EL (cell line): Measurements from ENCODE around the gene CORT.
"Not testable (repeated sequence)": the region's sequence is repeated elsewhere in the genome, so short reads cannot be mapped to it uniquely, and the experiment has no call there.

Experiments
- DNase-seq: peaks from one replicate; pipeline ENCODE4 v3.0.0-alpha.2; 2016

The CORT gene

GRCh38 chr1:10438677-10439163 is 11.1 kb upstream of the CORT start:
- DNase-seq = no peak

- DNase-seq = no peak
These were observed 9.5 kb upstream of the CORT start for GRCh38 chr1:10440305-10440704.

GRCh38 chr1:10440794-10441193 is 9.0 kb upstream of the CORT start:
- DNase-seq = no peak

- no peak for DNase-seq
These were observed 5.6 kb upstream of the CORT start for GRCh38 chr1:10444248-10444647.

GRCh38 chr1:10444795-10445397 is 4.9 kb upstream of the CORT start:
- no peak for DNase-seq

GRCh38 chr1:10446790-10447422 is 2.9 kb upstream of the CORT start:
- no peak for DNase-seq

GRCh38 chr1:10450156-10450814 is 454 bp downstream of the CORT start:
- no peak for DNase-seq

GRCh38 chr1:10450836-10451235 is 1.0 kb downstream of the CORT start:
- DNase-seq = no peak

GRCh38 chr1:10451287-10451686 is 1.5 kb downstream of the CORT start:
- peak; percentile 79 for DNase-seq

GRCh38 chr1:10456048-10456447 is 6.2 kb downstream of the CORT start:
- DNase-seq = no peak

- no peak for DNase-seq
These were observed 6.8 kb downstream of the CORT start for GRCh38 chr1:10456661-10457060.

- DNase-seq = not testable (repeated sequence)
These were observed 7.6 kb downstream of the CORT start for GRCh38 chr1:10457462-10457861.

- DNase-seq = no peak
These were observed 8.0 kb downstream of the CORT start for GRCh38 chr1:10457875-10458274.

GRCh38 chr1:10459184-10459583 is 9.4 kb downstream of the CORT start:
- peak; percentile 78 for DNase-seq

GRCh38 chr1:10467078-10467477 is 17.2 kb downstream of the CORT start:
- DNase-seq = no peak

GRCh38 chr1:10470043-10470442 is 20.2 kb downstream of the CORT start:
- DNase-seq = no peak

GRCh38 chr1:10471411-10472219 is 21.8 kb downstream of the CORT start:
- DNase-seq = no peak

GRCh38 chr1:10472220-10473144 is 22.7 kb downstream of the CORT start, which contains the start of gene DFFA:
Gene DFFA (minus strand): TSS chr1:10472529. CDS start chr1:10472458, 71 bp downstream.
- DNase-seq = peak; percentile 97

- DNase-seq = no peak
These were observed 23.4 kb downstream of the CORT start for GRCh38 chr1:10473145-10473765.

- DNase-seq = not testable (repeated sequence)
These were observed 24.4 kb downstream of the CORT start for GRCh38 chr1:10474309-10474612.

- peak; percentile 88 for DNase-seq
These were observed 25.0 kb downstream of the CORT start, which contains the start of gene PEX14 for GRCh38 chr1:10474613-10475507. Gene PEX14 (plus strand): TSS chr1:10474950. CDS start chr1:10474967, 17 bp downstream.
